MM.1S (cell line): ENCODE results near the gene SCARB2.

ENCODE experiments used
- DNase-seq: peaks from one replicate; pipeline ENCODE4 v3.0.0-alpha.2; 2015
- H2AFZ ChIP-seq: fragments of 300-600 bp; sonication (generic); 2 replicates; pipeline ENCODE4 v1.6.0; 2016; ENCODE audit warnings: antibody characterized with exemption, low read length
- H3F3A ChIP-seq: fragments of 300-600 bp; sonication (generic); 2 replicates; pipeline ENCODE4 v1.6.1; 2016; ENCODE audit warnings: mild to moderate bottlenecking, antibody characterized with exemption, low read length, moderate library complexity, mixed read lengths; ENCODE audit not compliant: insufficient read depth
- H3K27ac ChIP-seq: fragments of 300-600 bp; sonication (generic); 2 replicates; pipeline ENCODE4 v1.5.1; 2016; ENCODE audit warnings: mild to moderate bottlenecking, low read length
- H3K27me3 ChIP-seq: fragments of 300-600 bp; sonication (generic); replicated peaks from 2 replicates; pipeline ENCODE4 v1.6.0; 2016; ENCODE audit warnings: low read length; ENCODE audit not compliant: insufficient read depth
- H3K36me3 ChIP-seq: fragments of 300-600 bp; sonication (generic); replicated peaks from 2 replicates; pipeline ENCODE4 v1.6.1; 2016; ENCODE audit warnings: mild to moderate bottlenecking, low read length, mixed read lengths; ENCODE audit not compliant: insufficient read depth
- H3K4me1 ChIP-seq: fragments of 300-600 bp; sonication (generic); 2 replicates; pipeline ENCODE4 v1.6.1; 2016; ENCODE audit warnings: low read length, mixed read lengths
- H3K4me2 ChIP-seq: fragments of 300-600 bp; sonication (generic); 2 replicates; pipeline ENCODE4 v1.6.0; 2016; ENCODE audit warnings: low read depth, low read length
- H3K4me3 ChIP-seq: fragments of 300-600 bp; sonication (generic); 2 replicates; pipeline ENCODE4 v1.5.1; 2016; ENCODE audit warnings: low read length, mixed read lengths
- H3K79me2 ChIP-seq: fragments of 300-600 bp; sonication (generic); 2 replicates; pipeline ENCODE4 v1.6.1; 2016; ENCODE audit warnings: mixed run types, low read length, mixed read lengths
- H3K9ac ChIP-seq: fragments of 300-600 bp; sonication (generic); 2 replicates; pipeline ENCODE4 v1.6.1; 2016; ENCODE audit warnings: low read length, mixed read lengths
- H3K9me2 ChIP-seq: fragments of 300-600 bp; sonication (generic); replicated peaks from 2 replicates; pipeline ENCODE4 v1.6.1; 2016; ENCODE audit warnings: mild to moderate bottlenecking, low read length, mixed read lengths; ENCODE audit not compliant: insufficient read depth
- H3K9me3 ChIP-seq: fragments of 300-600 bp; sonication (generic); replicated peaks from 2 replicates; pipeline ENCODE4 v1.6.1; 2016; ENCODE audit warnings: mild to moderate bottlenecking, low read length, mixed read lengths; ENCODE audit not compliant: insufficient read depth
- H4K20me1 ChIP-seq: fragments of 300-600 bp; sonication (generic); 2 replicates; pipeline ENCODE4 v1.6.1; 2016; ENCODE audit warnings: mild to moderate bottlenecking, low read length, moderate library complexity, mixed read lengths; ENCODE audit not compliant: insufficient read depth
- CTCF ChIP-seq: fragments of 300-600 bp; sonication (generic); IDR thresholded peaks from 2 replicates; pipeline ENCODE4 v1.5.1; 2016; ENCODE audit warnings: antibody characterized with exemption, low read length, mixed read lengths
- EZH2 ChIP-seq: fragments of 300-600 bp; sonication (generic); optimal IDR thresholded peaks from 2 replicates; pipeline ENCODE3; 2017; ENCODE audit warnings: low read depth, mild to moderate bottlenecking, antibody characterized with exemption, low read length, mixed read lengths
- EZH2phosphoT487 ChIP-seq: fragments of 300-600 bp; sonication (generic); IDR thresholded peaks from 2 replicates; pipeline ENCODE4 v1.6.1; 2018; ENCODE audit warnings: antibody characterized with exemption, low read length

Gene SCARB2

GRCh38 chr4:76160355-76160754 lies 53.3 kb downstream of the SCARB2 start:
- Histone ChIP-seq H3K4me1 (no peaks in the 10 kb centered on the region), H3K79me2 (no peaks in the 10 kb centered on the region), H2AFZ (no peak overlapping the region), H3K27me3 (no peaks in the 10 kb centered on the region), H3K36me3 (no peaks in the 10 kb centered on the region), H3K27ac (no peak overlapping the region), H3K9me2 (no peaks in the 10 kb centered on the region), H4K20me1 (no peaks in the 10 kb centered on the region), H3K4me2 (no peak overlapping the region), H3K9me3 (no peaks in the 10 kb centered on the region), H3F3A (no peaks in the 10 kb centered on the region), H3K4me3 (no peak overlapping the region), H3K9ac (no peak overlapping the region)
- no peak for TF ChIP-seq EZH2
- TF ChIP-seq CTCF: no peak
- DNase-seq: no peak

GRCh38 chr4:76156635-76157034 lies 57.0 kb downstream of the SCARB2 start:
- Histone ChIP-seq H3K9me2 (no peaks in the 10 kb centered on the region), H3K4me2 (no peak overlapping the region), H3K9me3 (no peaks in the 10 kb centered on the region), H3K4me3 (no peak overlapping the region), H3K27me3 (no peaks in the 10 kb centered on the region), H3K79me2 (no peaks in the 10 kb centered on the region), H3K4me1 (no peaks in the 10 kb centered on the region), H3F3A (no peaks in the 10 kb centered on the region), H3K36me3 (no peaks in the 10 kb centered on the region), H4K20me1 (no peaks in the 10 kb centered on the region), H3K9ac (no peak overlapping the region), H2AFZ (no peak overlapping the region), H3K27ac (no peak overlapping the region)
- TF ChIP-seq CTCF (no peak), EZH2phosphoT487 (no peak)
- DNase-seq: no peak

GRCh38 chr4:76155979-76156378 lies 57.6 kb downstream of the SCARB2 start:
- no peak overlapping the region for H3K4me2 ChIP-seq
- H3K9me3 ChIP-seq: no peaks in the 10 kb centered on the region
- no peaks in the 10 kb centered on the region for H3F3A ChIP-seq
- TF ChIP-seq EZH2 (no peak), CTCF (no peak), EZH2phosphoT487 (no peak)
- no peak overlapping the region for H3K4me3 ChIP-seq
- H3K4me1 ChIP-seq: no peaks in the 10 kb centered on the region
- H3K9ac ChIP-seq: no peak overlapping the region
- H4K20me1 ChIP-seq: no peaks in the 10 kb centered on the region
- no peak for DNase-seq
- no peaks in the 10 kb centered on the region for H3K79me2 ChIP-seq
- H3K9me2 ChIP-seq: no peaks in the 10 kb centered on the region
- no peak overlapping the region for H2AFZ ChIP-seq
- H3K27ac ChIP-seq: no peak overlapping the region
- H3K27me3 ChIP-seq: no peaks in the 10 kb centered on the region
- H3K36me3 ChIP-seq: no peaks in the 10 kb centered on the region
